Esophagus muscularis mucosa (tissue), 3 donors: ENCODE measurements around the gene DZANK1.

Experiments
- CTCF ChIP-seq, 3 experiments: fragments of 200-600 bp in 2 of 3; fragments of 450-650 bp in 1 of 3; sonication (generic) in 2 of 3; IDR thresholded peaks; one replicate each; pipeline ENCODE4 v1.5.1; 2017 to 2019; ENCODE audit warnings: antibody characterized with exemption in 3 of 3, mild to moderate bottlenecking in 2 of 3, moderate library complexity in 1 of 3
- EP300 ChIP-seq: sonication (generic); formaldehyde crosslinking; IDR thresholded peaks from one replicate; pipeline ENCODE4 v1.6.1; 2017; ENCODE audit warnings: antibody characterized with exemption

- no peak for TF ChIP-seq CTCF (IDR thresholded peaks at IDR 0.05)
- no peak for TF ChIP-seq EP300
These were observed 75.1 kb downstream of the DZANK1 start for GRCh38 chr20:18391686-18392085.
